WERI-Rb-1 (cell line): Measurements from ENCODE around the gene DTNBP1.

Source experiments
- DNase-seq: peaks from one replicate; pipeline ENCODE4 v3.0.0-alpha.2; 2020
- H3K27ac ChIP-seq: fragments of 250-450 bp; sonication (Bioruptor Pico); 2 replicates; pipeline ENCODE4 v1.5.1; 2020; ENCODE audit warnings: mild to moderate bottlenecking, moderate library complexity
- H3K27me3 ChIP-seq: fragments of 250-450 bp; sonication (Bioruptor Pico); 2 replicates; pipeline ENCODE4 v1.5.1; 2021; ENCODE audit warnings: mild to moderate bottlenecking, low read depth, moderate library complexity; ENCODE audit not compliant: insufficient read depth, severe bottlenecking
- H3K36me3 ChIP-seq: fragments of 250-450 bp; sonication (Bioruptor Pico); 2 replicates; pipeline ENCODE4 v1.5.1; 2020; ENCODE audit warnings: mild to moderate bottlenecking, moderate library complexity
- H3K4me3 ChIP-seq: 2 replicates; pipeline ENCODE4 v1.5.1; 2011; ENCODE audit warnings: low read depth, mild to moderate bottlenecking, control low read depth, low read length
- H3K9me3 ChIP-seq: fragments of 250-450 bp; sonication (Bioruptor Pico); 2 replicates; pipeline ENCODE4 v1.5.1; 2021; ENCODE audit warnings: mild to moderate bottlenecking, moderate library complexity; ENCODE audit not compliant: severe bottlenecking
- CTCF ChIP-seq: IDR thresholded peaks from 2 replicates; pipeline ENCODE4 v1.5.1; 2011; ENCODE audit warnings: low read depth, mild to moderate bottlenecking, control low read depth, inconsistent platforms, low read length

Gene DTNBP1

DNA sequence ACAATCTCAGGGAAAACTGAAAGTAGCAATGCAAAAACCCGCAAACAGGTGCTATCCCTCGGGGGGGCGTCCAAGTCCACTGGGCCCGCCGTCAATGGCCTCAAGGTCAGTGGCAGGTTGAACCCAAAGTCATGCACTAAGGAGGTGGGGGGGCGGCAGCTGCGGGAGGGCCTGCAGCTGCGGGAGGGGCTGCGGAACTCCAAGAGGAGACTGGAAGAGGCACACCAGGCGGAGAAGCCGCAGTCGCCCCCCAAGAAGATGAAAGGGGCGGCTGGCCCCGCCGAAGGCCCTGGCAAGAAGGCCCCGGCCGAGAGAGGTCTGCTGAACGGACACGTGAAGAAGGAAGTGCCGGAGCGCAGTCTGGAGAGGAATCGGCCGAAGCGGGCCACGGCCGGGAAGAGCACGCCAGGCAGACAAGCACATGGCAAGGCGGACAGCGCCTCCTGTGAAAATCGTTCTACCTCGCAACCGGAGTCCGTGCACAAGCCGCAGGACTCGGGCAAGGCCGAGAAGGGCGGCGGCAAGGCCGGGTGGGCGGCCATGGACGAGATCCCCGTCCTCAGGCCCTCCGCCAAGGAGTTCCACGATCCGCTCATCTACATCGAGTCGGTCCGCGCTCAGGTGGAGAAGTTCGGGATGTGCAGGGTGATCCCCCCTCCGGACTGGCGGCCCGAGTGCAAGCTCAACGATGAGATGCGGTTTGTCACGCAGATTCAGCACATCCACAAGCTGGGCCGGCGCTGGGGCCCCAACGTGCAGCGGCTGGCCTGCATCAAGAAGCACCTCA, 166.3 kb downstream of the DTNBP1 start:
- TF ChIP-seq CTCF, result no peak
- no peak overlapping the region for H3K27ac ChIP-seq
- no peaks in the 10 kb centered on the region for H3K27me3 ChIP-seq
- no peak overlapping the region for H3K4me3 ChIP-seq
- peaks cover 52% of the 10 kb centered on the region for H3K36me3 ChIP-seq
- DNase-seq, result no peak
- H3K9me3 ChIP-seq, result no peaks in the 10 kb centered on the region

DNA sequence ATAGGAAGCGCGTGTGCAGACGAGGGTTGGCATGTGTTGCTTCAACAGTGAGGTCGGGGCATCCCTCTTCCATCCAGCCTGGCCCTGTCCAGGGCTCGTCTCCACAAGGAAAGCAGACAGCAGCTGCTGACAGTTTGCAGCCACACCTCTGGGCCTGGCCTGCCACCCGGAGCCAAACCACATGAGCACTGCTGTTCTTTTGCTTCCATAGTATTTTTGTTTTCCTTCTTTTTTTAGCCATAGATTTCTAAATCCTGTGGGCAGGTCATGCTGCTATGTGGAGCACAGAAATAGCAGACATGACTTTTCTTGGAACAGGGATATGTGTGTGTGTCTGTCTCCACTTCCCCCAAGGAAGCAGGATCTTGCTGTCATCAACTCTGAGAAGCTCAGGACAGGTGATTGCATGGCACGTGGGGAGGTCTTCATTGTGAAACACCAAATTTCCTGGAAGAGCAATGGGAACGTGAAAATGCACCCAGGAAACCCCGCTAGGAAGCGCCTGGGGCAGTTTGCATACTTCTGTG, 167.4 kb downstream of the DTNBP1 start:
- Histone ChIP-seq H3K4me3 (no peak overlapping the region), H3K9me3 (no peaks in the 10 kb centered on the region), H3K27ac (no peak overlapping the region), H3K27me3 (no peaks in the 10 kb centered on the region), H3K36me3 (peaks cover 42% of the 10 kb centered on the region)
- DNase-seq, result no peak
- no peak for TF ChIP-seq CTCF

DNA sequence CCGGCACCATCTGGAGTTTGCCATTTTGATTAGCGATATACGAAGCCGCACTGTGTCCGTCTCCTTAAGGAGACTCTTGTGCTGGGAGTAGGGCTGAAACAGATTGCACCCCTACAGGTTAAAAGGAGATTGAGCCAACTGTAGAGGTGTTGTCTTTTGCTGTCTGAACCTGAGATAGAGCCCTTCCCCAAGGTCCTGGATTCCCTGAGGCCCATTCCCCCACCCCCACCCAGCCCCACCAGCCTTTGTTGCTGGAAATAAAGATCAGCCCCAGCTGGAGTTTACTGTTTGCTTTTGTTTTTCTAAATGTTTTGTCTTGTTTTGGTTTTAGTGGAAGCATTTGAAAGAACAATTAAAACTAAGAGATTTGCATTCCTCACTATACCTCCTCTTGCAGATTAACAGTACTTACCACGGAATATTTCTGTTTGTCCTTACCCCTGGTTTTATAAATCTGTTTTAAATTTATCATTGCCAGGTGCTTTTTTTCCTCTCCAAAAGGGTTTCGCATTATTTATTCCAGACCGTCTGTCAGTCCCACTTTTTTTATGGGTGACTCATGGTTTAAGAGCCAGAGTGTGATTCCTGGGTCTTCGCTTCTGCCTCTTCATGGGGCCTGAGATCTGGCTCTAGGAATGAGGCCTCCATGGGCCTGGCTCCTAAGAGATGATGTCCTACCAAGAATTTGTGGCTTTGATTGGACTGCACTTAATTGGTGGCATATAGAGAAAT, 169.2 kb downstream of the DTNBP1 start:
- no peaks in the 10 kb centered on the region for H3K9me3 ChIP-seq

DNA sequence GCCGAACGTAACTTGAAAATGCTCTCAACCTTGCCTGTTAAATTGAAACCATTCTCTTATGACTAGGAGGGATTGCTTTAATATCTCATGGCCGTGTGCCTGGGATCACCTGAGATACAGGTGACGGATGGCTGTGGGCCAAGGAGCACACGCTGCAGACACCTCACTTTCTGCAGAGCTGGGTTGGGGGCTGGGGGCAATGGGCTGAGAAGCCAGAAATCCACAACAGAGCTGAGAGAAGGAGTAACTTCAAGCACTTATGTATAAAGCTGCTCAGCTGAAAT, 170.9 kb downstream of the DTNBP1 start:
- Histone ChIP-seq H3K27me3 (no peaks in the 10 kb centered on the region), H3K9me3 (no peaks in the 10 kb centered on the region), H3K36me3 (peaks cover 41% of the 10 kb centered on the region), H3K4me3 (no peak overlapping the region), H3K27ac (no peak overlapping the region)
- no peak for DNase-seq
- TF ChIP-seq CTCF, result no peak

More for the DNA sequence above, 169.2 kb downstream of the DTNBP1 start:
- Histone ChIP-seq H3K27ac (peak overlapping the region; percentile 26; the same call in 1 of the 2 replicates), H3K27me3 (no peaks in the 10 kb centered on the region), H3K4me3 (no peak overlapping the region), H3K36me3 (peaks cover 45% of the 10 kb centered on the region)
- DNase-seq, result no peak
- peak; percentile 8; the same call in 1 of the 2 replicates for TF ChIP-seq CTCF

GRCh38 chr6:15491255-15491985, 171.4 kb downstream of the DTNBP1 start:
- Histone ChIP-seq H3K9me3 (no peaks in the 10 kb centered on the region), H3K27ac (no peak overlapping the region), H3K27me3 (no peaks in the 10 kb centered on the region), H3K4me3 (no peak overlapping the region), H3K36me3 (peaks cover 36% of the 10 kb centered on the region)
- peak; percentile 97 for TF ChIP-seq CTCF
- peak; percentile 81 for DNase-seq
